ENCODE results near the gene ACO1. TPM values are rescaled to one million over a fixed set of nuclear protein-coding genes. Genes with fewer than 3 reads are reported as not detected.
"Not testable (repeated sequence)": the region's sequence is repeated elsewhere in the genome, so short reads cannot be mapped to it uniquely, and the experiment has no call there.

Gene ACO1
- total RNA-seq (10 to 100 TPM; 10.3 to 11.0 TPM), polyA plus RNA-seq (10 to 100 TPM in 2 of 3 donors, 1 to 10 TPM in 1; 8.3 to 14.5 (median 13.1) TPM), total RNA-seq (19.0 to 28.9 (median 19.4) reads per million in 6 experiments)

- Mint-ChIP-seq H3K4me3 (peak within 1 kb of the TSS; percentile 75 to 94 (median 88)), H3K27me3 (peaks cover 0 to 17% (median 5%) of the 10 kb centered on the region in 5 donors), H3K4me1 (peaks cover 5 to 31% (median 24%) of the 10 kb centered on the region in 4 donors), H3K36me3 (no peaks in the 10 kb centered on the region), H3K27ac (peak within 1 kb of the TSS; percentile 24 to 83 (median 61)), H3K9me3 (no peaks in the 10 kb centered on the region)
- ATAC-seq (peak; percentile 94), DNase-seq (peak; percentile 68 to 93 (median 84))
- POLR2A ChIA-PET = interaction anchor here (1.2 to 1.9 kb wide), 7 partner anchors 142 to 195 kb away, joined by 3 to 14 read pairs (median 6); partner anchors contain the start of genes NDUFB6 and RIGI
These were observed at the start of gene ACO1 for GRCh38 chr9:32384364-32385151. ACO1 (plus strand) TSS chr9:32384643; CDS start chr9:32405507, 20,864 bp downstream.

GRCh38 chr9:32334916-32335895 lies 49.2 kb upstream of the ACO1 start:
- no peak for DNase-seq
- Mint-ChIP-seq H3K27me3 (peaks cover 3 to 14% (median 8%) of the 10 kb centered on the region in 5 donors), H3K4me1 (peaks cover 0 to 2% (median 0%) of the 10 kb centered on the region in 4 donors), H3K4me3 (no peak overlapping the region), H3K9me3 (no peaks in the 10 kb centered on the region), H3K27ac (no peak overlapping the region), H3K36me3 (no peaks in the 10 kb centered on the region)
- POLR2A ChIA-PET = no interaction called here
- ATAC-seq = no peak

GRCh38 chr9:32339424-32339823 lies 45.0 kb upstream of the ACO1 start:
- POLR2A ChIA-PET = no interaction called here
- no peaks in the 10 kb centered on the region for H3K9me3 Mint-ChIP-seq
- peak overlapping the region in 1 of 10 donors; percentile 49 for H3K27ac Mint-ChIP-seq
- peaks cover 0 to 14% (median 7%) of the 10 kb centered on the region in 5 donors for H3K27me3 Mint-ChIP-seq
- DNase-seq (no peak), ATAC-seq (no peak)
- H3K36me3 Mint-ChIP-seq = no peaks in the 10 kb centered on the region
- no peak overlapping the region for H3K4me3 Mint-ChIP-seq
- peaks cover 0 to 13% (median 6%) of the 10 kb centered on the region in 4 donors for H3K4me1 Mint-ChIP-seq

- DNase-seq = no peak
- Mint-ChIP-seq H3K4me3 (no peak overlapping the region), H3K27ac (no peak overlapping the region), H3K4me1 (peaks cover 2 to 15% (median 9%) of the 10 kb centered on the region in 4 donors), H3K36me3 (no peaks in the 10 kb centered on the region), H3K9me3 (no peaks in the 10 kb centered on the region), H3K27me3 (peaks cover 0 to 8% (median 6%) of the 10 kb centered on the region in 5 donors)
- no peak for ATAC-seq
- POLR2A ChIA-PET = no interaction called here
These were observed 44.1 kb upstream of the ACO1 start for GRCh38 chr9:32340361-32340760.

- Mint-ChIP-seq H3K4me3 (peak overlapping the region in 2 of 10 donors; percentile 18), H3K36me3 (no peaks in the 10 kb centered on the region), H3K9me3 (no peaks in the 10 kb centered on the region), H3K27ac (no peak overlapping the region), H3K4me1 (peaks cover 2 to 15% (median 8%) of the 10 kb centered on the region in 4 donors), H3K27me3 (no peaks in the 10 kb centered on the region)
- no peak for DNase-seq
- POLR2A ChIA-PET = no interaction called here
- ATAC-seq = no peak
These were observed 39.8 kb upstream of the ACO1 start for GRCh38 chr9:32344551-32345182.

GRCh38 chr9:32345243-32345642 lies 39.2 kb upstream of the ACO1 start:
- no peak overlapping the region for H3K4me3 Mint-ChIP-seq
- ATAC-seq = no peak
- H3K27ac Mint-ChIP-seq = peak overlapping the region in 1 of 10 donors; percentile 11
- H3K27me3 Mint-ChIP-seq = no peaks in the 10 kb centered on the region
- H3K36me3 Mint-ChIP-seq = no peaks in the 10 kb centered on the region
- POLR2A ChIA-PET = no interaction called here
- no peak for DNase-seq
- H3K9me3 Mint-ChIP-seq = no peaks in the 10 kb centered on the region
- H3K4me1 Mint-ChIP-seq = peaks cover 2 to 15% (median 8%) of the 10 kb centered on the region in 4 donors

- Mint-ChIP-seq H3K9me3 (no peaks in the 10 kb centered on the region), H3K27me3 (no peaks in the 10 kb centered on the region), H3K4me1 (peaks cover 2 to 15% (median 8%) of the 10 kb centered on the region in 4 donors), H3K27ac (peak overlapping the region in 1 of 10 donors; percentile 23), H3K4me3 (no peak overlapping the region), H3K36me3 (no peaks in the 10 kb centered on the region)
- DNase-seq (no peak), ATAC-seq (no peak)
- POLR2A ChIA-PET = no interaction called here
These were observed 36.9 kb upstream of the ACO1 start for GRCh38 chr9:32347571-32347970.

GRCh38 chr9:32348106-32348695 lies 36.2 kb upstream of the ACO1 start:
- DNase-seq (no peak), ATAC-seq (no peak)
- no peaks in the 10 kb centered on the region for H3K27me3 Mint-ChIP-seq
- no peaks in the 10 kb centered on the region for H3K36me3 Mint-ChIP-seq
- no peaks in the 10 kb centered on the region for H3K9me3 Mint-ChIP-seq
- POLR2A ChIA-PET = no interaction called here
- no peak overlapping the region for H3K27ac Mint-ChIP-seq
- H3K4me3 Mint-ChIP-seq = no peak overlapping the region
- H3K4me1 Mint-ChIP-seq = peaks cover 2 to 14% (median 8%) of the 10 kb centered on the region in 4 donors

- ATAC-seq (no peak), DNase-seq (no peak)
- H3K27ac Mint-ChIP-seq = no peak overlapping the region
- H3K27me3 Mint-ChIP-seq = no peaks in the 10 kb centered on the region
- H3K4me3 Mint-ChIP-seq = no peak overlapping the region
- POLR2A ChIA-PET = no interaction called here
- no peaks in the 10 kb centered on the region for H3K9me3 Mint-ChIP-seq
- no peaks in the 10 kb centered on the region for H3K36me3 Mint-ChIP-seq
- peaks cover 2 to 7% (median 6%) of the 10 kb centered on the region in 4 donors for H3K4me1 Mint-ChIP-seq
These were observed 35.4 kb upstream of the ACO1 start for GRCh38 chr9:32349013-32349412.

- peaks cover 0 to 5% (median 1%) of the 10 kb centered on the region in 5 donors for H3K27me3 Mint-ChIP-seq
- no peaks in the 10 kb centered on the region for H3K4me1 Mint-ChIP-seq
- DNase-seq (no peak), ATAC-seq (no peak)
- POLR2A ChIA-PET = no interaction called here
- H3K4me3 Mint-ChIP-seq = no peak overlapping the region
- no peaks in the 10 kb centered on the region for H3K36me3 Mint-ChIP-seq
- no peak overlapping the region for H3K27ac Mint-ChIP-seq
- no peaks in the 10 kb centered on the region for H3K9me3 Mint-ChIP-seq
These were observed 33.8 kb upstream of the ACO1 start for GRCh38 chr9:32350682-32351081.

GRCh38 chr9:32351845-32352244 lies 32.6 kb upstream of the ACO1 start:
- Mint-ChIP-seq H3K9me3 (no peaks in the 10 kb centered on the region), H3K27me3 (peaks cover 0 to 7% (median 2%) of the 10 kb centered on the region in 5 donors), H3K4me3 (no peak overlapping the region), H3K4me1 (no peaks in the 10 kb centered on the region), H3K36me3 (no peaks in the 10 kb centered on the region), H3K27ac (peak overlapping the region in 1 of 10 donors; percentile 1)
- no peak for ATAC-seq
- DNase-seq = no peak
- POLR2A ChIA-PET = no interaction called here

- POLR2A ChIA-PET, H3K27ac Mint-ChIP-seq, DNase-seq, H3K9me3 Mint-ChIP-seq, H3K36me3 Mint-ChIP-seq, H3K27me3 Mint-ChIP-seq, H3K4me1 Mint-ChIP-seq, H3K4me3 Mint-ChIP-seq, ATAC-seq: not testable (repeated sequence)
These were observed 31.0 kb upstream of the ACO1 start for GRCh38 chr9:32353476-32353875.

Measured in naive thymus-derived CD8-positive, alpha-beta T cell (primary cell).